H1 (cell line): ENCODE measurements around the gene CMIP. TPM values are rescaled to one million over a fixed set of nuclear protein-coding genes. Genes with fewer than 3 reads are reported as not detected.

Experiments used
- ATF3 ChIP-seq: IDR thresholded peaks from 2 replicates; pipeline ENCODE4 v1.6.1; 2011; ENCODE audit warnings: low read depth, mild to moderate bottlenecking, low read length; ENCODE audit not compliant: insufficient read depth
- EZH2 ChIP-seq: fragments of 200-600 bp; sonication (generic); IDR thresholded peaks from 2 replicates; pipeline ENCODE4 v1.7.1; 2012; ENCODE audit warnings: low read depth, mild to moderate bottlenecking, moderate library complexity, low read length, inconsistent platforms; ENCODE audit not compliant: severe bottlenecking
- HDAC2 ChIP-seq, 2 experiments: fragments of 300-600 bp in 1 of 2; sonication (generic) in 1 of 2; IDR thresholded peaks; 2 replicates each; pipeline ENCODE4 v1.6.1; 2011 to 2012; ENCODE audit warnings: low read depth in 2 of 2, low read length in 2 of 2, mild to moderate bottlenecking in 2 of 2, moderate library complexity in 2 of 2, borderline replicate concordance in 1 of 2, inconsistent platforms in 1 of 2
- RNF2 ChIP-seq: fragments of 200-900, 300-1000 bp; sonication (generic); IDR thresholded peaks from 2 replicates; pipeline ENCODE4 v1.7.1; 2016; ENCODE audit warnings: borderline replicate concordance, low read depth, mild to moderate bottlenecking, antibody characterized with exemption, low read length; ENCODE audit not compliant: poor library complexity, severe bottlenecking; ENCODE audit errors: missing control alignments
- polyA plus RNA-seq, 7 experiments: library from polyadenylated mRNA; depleted of rRNA in 3 of 7; stranded (reverse) in 5 of 7; unstranded in 2 of 7; fragments of >200 nt in 5 of 7; fragments of 200-250 nt in 2 of 7; gene quantifications; 1 replicate in 5 of 7; 2 replicates in 1 of 7; 4 replicates in 1 of 7; pipeline versions ENCODE4 v1.2.1 to v1.2.3, GENCODE V29; 2011 to 2013; ENCODE audit warnings: missing spikeins in 2 of 7, mixed read lengths in 2 of 7
- total RNA-seq: library from RNA; stranded (reverse); fragmentation: NEBNext Ultra II Directional; extraction: Animal tissue kit (Norgen Biotek cat#: 25700); gene quantifications from 2 replicates; pipeline ENCODE4 v1.2.1, GENCODE V29; 2021

CMIP gene
- total and polyA plus RNA-seq, 2 of the 8 experiments (the other 6 are each of a cell fraction or from before 2014, with no cell fraction given) = 7.9 to 53.2 TPM

GRCh38 chr16:81703177-81704155, 258.9 kb downstream of the CMIP start (continued):
- TF ChIP-seq ATF3 = no peak
- TF ChIP-seq RNF2 = no peak
- TF ChIP-seq EZH2 = no peak
- no peak for TF ChIP-seq HDAC2 (IDR thresholded peaks at IDR 0.05; ENCODE audit: borderline replicate concordance in 1 of 2, low read depth in 2 of 2, low read length in 2 of 2)
